ENCODE measurements around the gene ATP6AP1.

The ATP6AP1 gene

GRCh38 chrX:154466907-154467306 lies 38.4 kb downstream of the ATP6AP1 start:
- no peak for TF ChIP-seq CTCF (conservative IDR thresholded peaks at IDR 0.05)

GRCh38 chrX:154467556-154467955 lies 39.1 kb downstream of the ATP6AP1 start:
- TF ChIP-seq CTCF (conservative IDR thresholded peaks at IDR 0.05): no peak
- H3K27ac ChIP-seq: no peak overlapping the region

More at GRCh38 chrX:154466907-154467306, 38.4 kb downstream of the ATP6AP1 start:
- H3K27ac ChIP-seq: no peak overlapping the region

- no peak for TF ChIP-seq CTCF (conservative IDR thresholded peaks at IDR 0.05)
- no peak overlapping the region for H3K27ac ChIP-seq
These were observed 39.7 kb downstream of the ATP6AP1 start for GRCh38 chrX:154468217-154468616.

GRCh38 chrX:154469114-154469513 lies 40.6 kb downstream of the ATP6AP1 start:
- H3K27ac ChIP-seq: no peak overlapping the region
- no peak for TF ChIP-seq CTCF (conservative IDR thresholded peaks at IDR 0.05)

GRCh38 chrX:154469880-154470279 lies 41.4 kb downstream of the ATP6AP1 start:
- no peak for TF ChIP-seq CTCF (conservative IDR thresholded peaks at IDR 0.05)

GRCh38 chrX:154470434-154470833 lies 42.0 kb downstream of the ATP6AP1 start:
- no peak overlapping the region for H3K27ac ChIP-seq
- TF ChIP-seq CTCF (conservative IDR thresholded peaks at IDR 0.05): no peak

More at GRCh38 chrX:154469880-154470279, 41.4 kb downstream of the ATP6AP1 start:
- H3K27ac ChIP-seq: no peak overlapping the region

- no peak for TF ChIP-seq CTCF (conservative IDR thresholded peaks at IDR 0.05)
- no peak overlapping the region for H3K27ac ChIP-seq
These were observed 42.6 kb downstream of the ATP6AP1 start for GRCh38 chrX:154470914-154471568.
